DOHH2 (cell line): Measurements from ENCODE around the gene MAGT1.

Source experiments
- H3F3A ChIP-seq: fragments of 200-600 bp; sonication (generic), shearing (Covaris generic); 2 replicates; pipeline ENCODE4 v1.6.0; 2016; ENCODE audit warnings: antibody characterized with exemption, mild to moderate bottlenecking; ENCODE audit not compliant: control insufficient read depth, insufficient read depth
- H3K27ac ChIP-seq: fragments of 200-600 bp; sonication (generic); 2 replicates; pipeline ENCODE4 v1.5.1; 2014; ENCODE audit warnings: low read depth, mild to moderate bottlenecking, low read length, moderate library complexity
- H3K27me3 ChIP-seq: fragments of 200-600 bp; sonication (generic); 2 replicates; pipeline ENCODE4 v1.6.1; 2014; ENCODE audit warnings: mild to moderate bottlenecking, low read length, mixed read lengths; ENCODE audit not compliant: control insufficient read depth
- H3K36me3 ChIP-seq: fragments of 200-600 bp; sonication (generic); 2 replicates; pipeline ENCODE4 v1.6.1; 2014; ENCODE audit warnings: mild to moderate bottlenecking, low read length, moderate library complexity, mixed read lengths; ENCODE audit not compliant: control insufficient read depth
- H3K4me1 ChIP-seq: fragments of 200-600 bp; sonication (generic); 2 replicates; pipeline ENCODE4 v1.6.1; 2014; ENCODE audit warnings: mild to moderate bottlenecking, low read length, mixed read lengths; ENCODE audit not compliant: control insufficient read depth
- H3K4me2 ChIP-seq: fragments of 200-600 bp; sonication (generic); 2 replicates; pipeline ENCODE4 v1.6.0; 2014; ENCODE audit warnings: mild to moderate bottlenecking, low read length, moderate library complexity
- H3K4me3 ChIP-seq: fragments of 200-600 bp; sonication (generic); 2 replicates; pipeline ENCODE4 v1.5.1; 2014; ENCODE audit warnings: mild to moderate bottlenecking, low read length, mixed read lengths
- H3K79me2 ChIP-seq: fragments of 200-600 bp; sonication (generic); 2 replicates; pipeline ENCODE4 v1.6.1; 2014; ENCODE audit warnings: mild to moderate bottlenecking, low read length, mixed read lengths; ENCODE audit not compliant: control insufficient read depth
- H3K9me2 ChIP-seq: fragments of 200-600 bp; sonication (generic); replicated peaks from 2 replicates; pipeline ENCODE4 v1.6.1; 2014; ENCODE audit warnings: mild to moderate bottlenecking, low read length, mixed read lengths; ENCODE audit not compliant: control insufficient read depth
- H3K9me3 ChIP-seq: fragments of 200-600 bp; sonication (generic); 2 replicates; pipeline ENCODE4 v1.6.1; 2014; ENCODE audit warnings: antibody characterized with exemption, low read length, mixed read lengths; ENCODE audit not compliant: control insufficient read depth, insufficient read depth
- H4K20me1 ChIP-seq: fragments of 200-600 bp; sonication (generic); 2 replicates; pipeline ENCODE4 v1.6.0; 2014; ENCODE audit warnings: low read depth, mild to moderate bottlenecking, antibody characterized with exemption, low read length, moderate library complexity; ENCODE audit not compliant: control insufficient read depth, insufficient read depth
- CTCF ChIP-seq: fragments of 200-600 bp; sonication (generic); IDR thresholded peaks from one replicate; pipeline ENCODE4 v1.5.1; 2014; ENCODE audit warnings: antibody characterized with exemption, mild to moderate bottlenecking, low read depth, low read length; ENCODE audit not compliant: poor library complexity, severe bottlenecking
- EZH2phosphoT487 ChIP-seq: fragments of 200-600 bp; sonication (generic); IDR thresholded peaks from 2 replicates; pipeline ENCODE4 v1.6.1; 2017; ENCODE audit warnings: borderline replicate concordance, mild to moderate bottlenecking, antibody characterized with exemption, low read length, moderate library complexity, mixed read lengths

MAGT1 gene

GRCh38 chrX:77936299-77936698 is 41.1 kb upstream of the MAGT1 start:
- H4K20me1 ChIP-seq = no peaks in the 10 kb centered on the region
- no peaks in the 10 kb centered on the region for H3K4me1 ChIP-seq
- H3K79me2 ChIP-seq = no peaks in the 10 kb centered on the region
- H3K27me3 ChIP-seq = no peaks in the 10 kb centered on the region
- no peak overlapping the region for H3K27ac ChIP-seq
- no peaks in the 10 kb centered on the region for H3K9me2 ChIP-seq
- no peak overlapping the region for H3K4me2 ChIP-seq
- TF ChIP-seq EZH2phosphoT487 (no peak), CTCF (no peak)
- no peak overlapping the region for H3K4me3 ChIP-seq
- no peaks in the 10 kb centered on the region for H3F3A ChIP-seq
- H3K36me3 ChIP-seq = no peaks in the 10 kb centered on the region
- no peaks in the 10 kb centered on the region for H3K9me3 ChIP-seq

GRCh38 chrX:77935886-77936285 is 40.7 kb upstream of the MAGT1 start:
- H3K4me2 ChIP-seq = no peak overlapping the region
- no peaks in the 10 kb centered on the region for H3K79me2 ChIP-seq
- H3K4me1 ChIP-seq = no peaks in the 10 kb centered on the region
- H3K4me3 ChIP-seq = no peak overlapping the region
- TF ChIP-seq EZH2phosphoT487 (no peak), CTCF (no peak)
- no peak overlapping the region for H3K27ac ChIP-seq
- no peaks in the 10 kb centered on the region for H3K9me2 ChIP-seq
- H3K36me3 ChIP-seq = no peaks in the 10 kb centered on the region
- no peaks in the 10 kb centered on the region for H3F3A ChIP-seq
- no peaks in the 10 kb centered on the region for H3K9me3 ChIP-seq
- H4K20me1 ChIP-seq = no peaks in the 10 kb centered on the region
- H3K27me3 ChIP-seq = no peaks in the 10 kb centered on the region

GRCh38 chrX:77930581-77930980 is 35.3 kb upstream of the MAGT1 start:
- Histone ChIP-seq H3K4me1 (no peaks in the 10 kb centered on the region), H3K27me3 (no peaks in the 10 kb centered on the region), H3F3A (no peaks in the 10 kb centered on the region), H3K36me3 (no peaks in the 10 kb centered on the region), H3K9me2 (no peaks in the 10 kb centered on the region), H3K79me2 (no peaks in the 10 kb centered on the region), H3K27ac (no peak overlapping the region), H3K9me3 (no peaks in the 10 kb centered on the region), H4K20me1 (no peaks in the 10 kb centered on the region), H3K4me2 (no peak overlapping the region), H3K4me3 (no peak overlapping the region)
- TF ChIP-seq CTCF (no peak), EZH2phosphoT487 (no peak)

- H3K9me3 ChIP-seq = no peaks in the 10 kb centered on the region
- H3K4me1 ChIP-seq = no peaks in the 10 kb centered on the region
- H3K36me3 ChIP-seq = no peaks in the 10 kb centered on the region
- no peak for TF ChIP-seq EZH2phosphoT487
- no peak for TF ChIP-seq CTCF
- H3K9me2 ChIP-seq = no peaks in the 10 kb centered on the region
- no peak overlapping the region for H3K27ac ChIP-seq
- H3K79me2 ChIP-seq = peaks cover 2% of the 10 kb centered on the region; the same call in 1 of the 2 replicates
- no peaks in the 10 kb centered on the region for H3F3A ChIP-seq
- no peaks in the 10 kb centered on the region for H4K20me1 ChIP-seq
- H3K4me3 ChIP-seq = no peak overlapping the region
- H3K27me3 ChIP-seq = no peaks in the 10 kb centered on the region
- no peak overlapping the region for H3K4me2 ChIP-seq
These were observed 30.5 kb upstream of the MAGT1 start for GRCh38 chrX:77925764-77926163.
